ENCODE data around the gene SOS2.
"Not testable (repeated sequence)": the region's sequence is repeated elsewhere in the genome, so short reads cannot be mapped to it uniquely, and the experiment has no call there.

The SOS2 gene

DNA sequence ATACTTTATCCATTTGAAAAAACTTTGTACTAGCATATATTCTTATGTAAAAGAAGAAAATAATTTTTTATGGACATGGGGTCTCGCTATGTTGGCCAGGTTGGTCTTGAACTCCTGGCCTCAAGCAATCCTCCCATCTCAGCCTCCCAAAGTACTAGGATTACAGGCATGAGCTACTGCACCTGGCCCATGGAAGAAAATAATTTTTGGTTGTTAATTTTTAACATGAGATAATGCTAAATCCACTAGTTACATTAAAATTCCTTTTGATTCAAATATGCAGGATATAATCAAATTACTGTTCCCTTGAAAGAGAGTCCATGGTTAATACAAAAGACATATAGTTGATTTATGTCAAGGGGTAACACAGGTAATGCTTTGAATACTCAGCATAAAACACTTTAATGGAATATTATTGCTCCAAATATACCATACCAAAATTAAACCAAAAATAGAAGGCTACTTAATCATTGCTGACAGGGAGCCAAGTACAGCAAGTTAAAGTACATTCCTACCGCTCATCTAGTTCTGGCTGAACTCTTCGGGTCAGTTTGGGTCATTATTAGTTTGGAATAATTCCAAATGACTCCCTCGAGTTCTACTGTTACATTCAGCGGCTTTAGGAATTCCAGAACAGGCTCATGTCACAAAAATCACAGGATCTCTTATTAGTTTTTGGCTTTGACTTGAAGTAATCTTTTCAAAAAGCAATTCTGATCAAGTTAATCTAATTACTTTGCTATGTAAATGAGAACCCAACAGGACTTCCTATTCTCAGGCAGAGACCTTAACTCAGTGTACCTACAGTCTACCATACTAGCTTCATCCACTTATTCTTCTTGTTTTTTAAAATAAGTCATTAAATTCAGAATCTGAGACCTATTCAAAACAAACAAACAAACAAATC, 6.1 kb downstream of the SOS2 start:
- no peak for DNase-seq

DNA sequence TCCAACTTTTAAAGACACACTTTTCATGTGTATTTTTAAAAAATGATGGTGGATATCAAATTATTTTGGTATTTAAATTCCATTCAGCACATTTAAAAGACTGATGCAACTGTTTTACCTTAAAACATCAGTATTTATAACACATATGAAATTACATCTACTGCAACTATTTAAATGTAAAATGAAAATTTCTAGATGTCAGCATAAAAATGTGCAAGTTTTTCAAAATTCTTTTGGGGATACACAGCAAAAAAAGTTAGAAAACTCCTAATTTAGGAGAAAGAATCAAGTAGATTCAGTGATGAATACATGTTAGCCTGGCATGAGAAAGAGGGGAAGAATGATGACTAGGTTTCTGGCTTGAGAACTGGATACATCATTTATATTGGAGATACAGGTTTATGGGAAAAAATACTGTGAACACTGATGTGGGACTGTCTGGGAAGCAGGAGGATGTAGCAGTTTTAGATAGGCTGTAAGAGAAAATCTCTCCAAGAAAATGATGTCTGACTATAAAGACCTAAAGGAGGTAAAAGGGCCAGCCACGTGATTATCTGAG, 9.2 kb downstream of the SOS2 start:
- DNase-seq: no peak

DNA sequence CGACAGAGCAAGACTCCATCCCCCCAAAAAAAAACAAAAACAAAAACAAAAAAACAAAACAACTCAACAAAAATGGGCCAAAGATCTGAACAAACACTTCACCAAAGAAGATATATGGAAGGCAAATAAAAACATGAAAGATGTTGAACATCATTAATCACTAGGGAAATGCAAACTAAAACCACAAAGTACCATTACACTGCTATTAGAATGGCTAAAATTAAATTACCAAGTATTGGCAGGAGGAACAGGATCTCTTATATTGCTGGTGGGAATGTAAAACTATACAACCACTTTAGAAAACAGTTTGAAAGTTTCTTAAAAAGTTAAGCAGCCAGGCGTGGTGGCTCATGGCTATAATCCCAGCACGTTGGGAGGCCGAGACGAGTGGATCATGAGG, 12.9 kb downstream of the SOS2 start:
- no peak for DNase-seq

DNA sequence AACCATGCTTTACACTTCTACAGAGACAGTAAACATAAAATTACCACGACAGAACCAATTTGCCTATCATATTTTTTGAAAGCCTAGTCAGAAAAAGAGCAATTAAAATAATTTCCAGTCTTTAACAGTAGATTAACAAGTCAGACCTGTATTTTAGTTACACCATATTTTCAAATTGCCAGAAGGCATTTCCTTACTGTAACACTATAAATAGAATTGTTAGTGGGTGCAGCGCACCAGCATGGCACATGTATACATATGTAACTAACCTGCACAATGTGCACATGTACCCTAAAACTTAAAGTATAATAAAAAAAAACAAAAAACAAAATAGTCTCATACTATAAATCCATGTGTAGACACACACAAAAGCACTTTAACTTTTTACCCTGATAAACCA, 16.0 kb downstream of the SOS2 start:
- DNase-seq: no peak

- no peak for DNase-seq
Measured at GRCh38 chr14:50213795-50214194, 17.6 kb downstream of the SOS2 start.

DNA sequence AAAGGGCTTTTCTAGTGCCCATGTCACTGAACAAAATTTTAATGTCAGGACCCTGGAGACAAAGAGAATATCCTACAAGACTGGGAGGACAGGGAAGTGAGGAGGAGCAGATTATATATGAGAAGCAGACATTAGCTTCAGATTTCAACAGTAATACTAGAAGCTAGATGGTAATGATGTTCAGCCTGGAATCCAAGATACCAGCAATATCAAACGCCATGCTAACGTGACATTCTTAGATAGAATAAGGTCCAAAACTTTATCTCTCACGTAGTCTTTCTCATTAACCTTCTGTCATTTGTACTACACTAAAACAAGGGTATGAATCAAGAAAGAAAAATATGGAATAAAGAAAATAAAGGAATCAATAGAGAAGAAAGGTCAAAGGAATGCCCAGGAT, 18.7 kb downstream of the SOS2 start:
- DNase-seq: no peak

DNA sequence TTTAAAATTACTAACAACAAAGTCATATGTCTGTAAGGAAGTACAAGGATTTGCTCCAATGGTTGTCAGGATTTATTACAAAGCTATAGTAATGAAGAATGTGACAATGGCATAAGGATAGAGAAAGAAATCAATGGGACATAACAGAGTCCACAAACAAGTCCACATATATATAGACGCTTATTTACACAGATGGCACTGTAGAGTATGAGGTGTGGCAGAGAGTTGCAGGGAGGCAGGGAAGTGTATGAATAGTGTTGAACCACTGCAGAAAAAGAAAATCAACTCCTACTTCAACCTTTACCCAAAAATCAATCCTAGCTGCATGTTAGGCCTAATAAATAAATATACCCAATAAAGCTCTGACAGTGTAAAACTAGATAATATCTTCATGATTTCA, 21.3 kb downstream of the SOS2 start:
- DNase-seq: no peak

GRCh38 chr14:50198499-50198898, 32.9 kb downstream of the SOS2 start:
- no peak for DNase-seq

DNA sequence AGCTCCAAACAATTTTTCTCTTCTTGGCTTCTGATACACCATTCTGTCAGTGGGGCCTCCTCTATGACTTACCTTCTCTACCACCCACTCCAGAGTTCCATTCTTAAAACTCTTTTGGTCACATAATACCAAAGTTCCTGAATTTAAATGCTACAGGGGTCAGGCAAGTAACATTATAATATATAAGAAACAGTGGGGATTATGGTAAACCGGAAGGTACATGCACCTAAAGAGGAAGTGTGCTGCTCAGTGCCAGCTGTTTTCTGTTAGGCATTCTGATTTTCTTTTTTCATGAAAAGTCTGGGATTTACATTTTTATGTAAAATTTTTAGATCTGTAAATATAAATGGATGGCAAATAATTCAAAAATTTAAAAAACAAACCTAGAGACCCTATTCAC, 39.9 kb downstream of the SOS2 start:
- peak; percentile 47 for DNase-seq

DNA sequence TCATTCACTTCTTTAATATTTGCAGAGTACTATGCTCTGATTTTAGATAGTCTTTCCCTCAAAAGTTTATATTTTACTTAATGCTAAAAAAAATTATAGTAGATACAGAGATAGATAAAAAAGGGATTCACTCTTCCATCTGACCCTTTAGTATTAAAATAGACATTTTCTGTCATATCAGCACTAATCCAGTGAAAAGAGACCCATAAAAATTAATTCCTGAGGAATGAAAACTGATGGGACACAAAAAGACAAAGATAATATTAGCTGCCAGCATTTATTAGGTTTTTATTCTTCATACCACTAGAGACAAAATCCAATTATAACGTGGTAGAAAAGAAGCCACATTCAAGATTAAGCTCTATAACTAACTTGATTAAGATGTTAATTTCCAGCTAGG, 45.3 kb downstream of the SOS2 start:
- DNase-seq: no peak

DNA sequence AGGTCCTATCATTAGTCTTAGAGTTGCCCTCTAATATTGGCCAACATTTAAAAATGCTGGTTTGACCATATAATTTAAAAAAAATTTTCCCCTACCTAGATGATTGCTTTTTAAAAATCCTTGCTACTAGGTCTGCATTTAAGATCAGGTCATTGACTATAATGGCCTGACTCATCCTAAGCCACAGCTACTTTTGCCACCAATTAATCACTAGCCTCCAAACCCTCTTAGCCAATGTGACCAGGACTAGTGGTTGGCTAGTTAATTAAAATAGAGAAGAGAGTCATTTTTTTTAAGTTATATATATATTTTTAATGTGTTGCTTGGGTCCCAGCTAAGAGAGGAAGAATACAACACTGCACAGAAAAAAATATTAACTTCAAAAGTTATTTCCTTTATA, 57.5 kb downstream of the SOS2 start:
- peak; percentile 7 for DNase-seq

DNA sequence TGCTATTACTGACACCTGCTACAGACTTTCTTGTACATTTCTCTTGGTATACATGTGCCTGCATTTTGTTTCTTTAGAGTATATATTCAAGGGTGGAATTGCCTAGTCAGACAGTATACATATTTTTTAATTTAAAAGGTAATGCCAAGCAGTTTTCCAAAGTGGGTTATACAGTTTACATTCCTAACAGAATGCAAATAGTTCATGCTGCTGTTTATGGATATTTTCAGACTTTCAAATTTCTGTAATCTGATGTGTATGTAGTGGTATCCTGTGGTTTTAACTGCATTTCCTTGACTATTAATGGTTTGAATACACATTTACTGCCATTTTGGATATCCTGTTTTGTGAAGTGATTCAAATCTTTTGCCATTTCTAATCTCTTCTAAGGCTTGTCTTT, 59.5 kb downstream of the SOS2 start:
- no peak for DNase-seq

- DNase-seq: not testable (repeated sequence)
Measured at GRCh38 chr14:50167381-50167780, 64.0 kb downstream of the SOS2 start.

- no peak for DNase-seq
Measured at GRCh38 chr14:50156111-50156510, 75.3 kb downstream of the SOS2 start.

DNA sequence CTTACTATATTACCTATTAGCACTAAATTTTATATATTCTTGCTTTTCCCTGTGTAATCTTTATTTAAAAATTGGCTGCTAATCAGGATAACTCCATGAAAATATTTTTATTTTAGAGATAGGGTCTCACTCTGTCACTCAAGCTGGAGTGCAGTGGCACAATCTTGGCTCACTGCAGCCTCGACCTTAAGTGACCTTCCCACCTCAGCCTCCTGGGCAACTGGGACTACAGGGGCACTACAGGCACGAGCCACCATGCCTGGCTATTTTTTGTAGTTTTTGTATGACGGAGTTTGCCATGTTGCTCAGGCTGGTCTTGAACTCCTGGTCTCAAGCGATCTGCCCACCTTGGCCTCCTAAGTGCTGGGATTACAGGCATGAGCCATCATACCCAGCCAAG, 82.6 kb downstream of the SOS2 start:
- no peak for DNase-seq

DNA sequence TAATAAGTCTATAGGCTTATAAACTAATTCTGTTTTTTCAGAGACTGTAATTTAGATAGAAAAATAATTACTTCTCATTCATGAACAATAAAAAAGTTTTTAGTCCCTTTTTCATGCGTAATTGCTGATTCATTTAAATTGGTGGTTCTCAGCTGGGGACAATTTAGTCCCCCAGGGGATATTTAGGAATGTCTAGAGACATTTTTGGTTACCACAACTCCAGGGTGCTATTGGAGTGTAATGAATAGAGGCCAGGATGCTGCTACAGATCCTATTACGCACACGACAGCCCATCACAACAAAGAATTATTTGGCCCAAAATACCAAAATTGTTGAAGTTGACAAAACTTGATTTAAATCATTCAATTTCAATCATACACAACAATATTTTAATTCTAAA, 92.2 kb downstream of the SOS2 start:
- no peak for DNase-seq

DNA sequence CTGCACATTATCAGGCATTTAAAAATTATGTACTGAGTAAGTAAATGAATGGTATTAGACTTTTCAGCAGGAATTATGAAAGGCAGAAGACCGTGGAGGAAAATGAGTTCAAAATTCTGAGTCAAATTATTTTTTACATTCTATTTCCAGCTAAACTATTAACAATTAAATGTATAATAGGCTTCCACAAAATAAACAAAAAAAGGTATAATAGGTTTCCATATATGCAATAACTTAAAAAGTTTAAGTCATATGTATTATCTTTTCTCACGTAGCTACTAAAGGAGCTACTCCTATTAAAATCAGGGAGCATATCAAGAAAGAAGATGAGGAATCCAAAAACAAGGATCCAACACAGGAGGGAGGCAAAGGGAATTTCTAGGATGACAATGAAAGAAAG, 103.6 kb downstream of the SOS2 start:
- no peak for DNase-seq

DNA sequence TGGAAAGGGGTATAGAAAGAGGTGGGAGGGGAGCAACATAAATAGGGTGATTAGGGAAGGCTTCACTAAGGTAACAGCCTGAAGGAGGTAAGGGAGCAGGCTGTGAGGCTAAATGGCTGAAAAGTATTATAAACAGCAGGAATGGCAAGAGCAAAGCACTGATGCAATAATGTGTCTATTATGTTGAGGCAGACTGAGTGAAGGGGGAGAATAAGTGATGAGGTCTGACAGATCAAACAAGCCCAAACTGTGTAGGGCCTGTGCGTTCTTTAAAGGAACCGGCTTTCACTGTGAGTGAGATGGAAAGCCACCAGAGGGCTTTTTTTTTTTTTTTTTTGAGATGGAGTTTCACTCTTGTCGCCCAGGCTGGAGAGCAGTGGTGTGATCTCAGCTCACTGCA, 108.3 kb downstream of the SOS2 start:
- DNase-seq: no peak

DNA sequence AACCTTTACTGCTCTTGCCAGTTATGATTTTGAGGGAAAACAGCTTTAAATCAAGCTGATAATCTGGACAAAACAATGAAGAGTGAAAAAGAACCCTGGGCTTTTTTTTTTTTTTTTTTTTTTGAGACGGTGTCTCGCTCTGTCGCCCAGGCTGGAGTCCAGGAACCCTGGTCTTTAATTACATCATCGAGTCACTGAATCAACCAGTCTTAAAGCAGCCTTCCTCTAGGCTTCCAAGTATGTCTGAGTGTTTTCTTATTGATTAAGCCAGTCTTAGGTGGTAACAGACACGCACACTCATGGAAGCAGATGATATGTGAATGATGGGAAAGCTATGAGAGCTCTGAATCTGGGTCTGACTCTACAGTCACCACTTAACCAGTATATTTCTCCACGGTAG, 109.1 kb downstream of the SOS2 start:
- DNase-seq: no peak

GRCh38 chr14:50121486-50121885, 109.9 kb downstream of the SOS2 start:
- no peak for DNase-seq

- DNase-seq: no peak
Measured at GRCh38 chr14:50117456-50117855, 113.9 kb downstream of the SOS2 start.

- DNase-seq: no peak
Measured at GRCh38 chr14:50116966-50117365, 114.4 kb downstream of the SOS2 start.

DNA sequence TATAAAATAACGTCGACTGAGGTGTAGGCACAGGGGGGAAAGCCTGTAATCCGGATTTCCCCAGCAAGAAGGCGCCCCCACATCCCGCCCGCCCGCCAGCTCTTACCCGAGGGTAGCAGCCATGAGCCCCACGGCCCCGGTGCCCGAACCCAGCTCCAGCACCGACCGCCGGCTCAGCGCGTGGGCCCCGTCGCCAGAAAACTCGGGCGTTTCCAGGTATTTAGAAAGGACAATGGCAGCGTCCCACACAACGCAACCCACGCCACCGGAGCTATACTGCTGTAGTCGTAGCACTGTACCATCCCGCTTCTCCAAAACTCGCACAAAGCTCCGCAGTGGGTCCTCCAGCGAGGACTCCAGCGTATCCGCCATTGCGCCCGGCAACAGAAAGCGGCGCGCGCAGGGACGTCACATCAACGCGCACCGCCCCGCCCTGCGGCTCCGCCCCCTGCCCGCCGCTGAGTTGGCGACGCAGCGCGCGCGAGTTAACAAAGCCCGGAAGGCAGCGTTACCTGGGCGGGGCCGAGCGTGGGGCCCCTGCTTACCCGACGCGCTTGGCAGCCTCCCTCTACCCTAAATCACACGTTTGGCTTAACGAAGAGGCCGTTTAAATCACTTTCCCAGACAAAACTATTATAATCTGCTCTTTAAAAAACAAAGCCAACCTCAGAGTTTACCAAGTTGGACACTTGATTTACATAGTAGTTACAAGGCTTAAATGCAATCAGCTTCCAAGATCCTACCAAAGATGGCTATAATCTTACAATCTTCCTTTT, 115.0 kb downstream of the SOS2 start, which contains the start of gene VCPKMT:
TSS of gene VCPKMT (minus strand) at position 392 of the 776 bp plus-strand sequence. CDS start at position 372, 20 bp downstream.
- peak; percentile 88 for DNase-seq

Measured in MV-4-11 (cell line).